Suprapubic skin (tissue), 4 donors: ENCODE data around the gene ARHGEF12. TPM values are rescaled to one million over a fixed set of nuclear protein-coding genes. Genes with fewer than 3 reads are reported as not detected.

ENCODE experiments used
- DNase-seq, 2 donors: peaks; one replicate each; pipeline ENCODE4 v3.0.0-alpha.2; 2019; ENCODE audit warnings: low spot score in 2 of 2
- H3K27ac ChIP-seq: fragments of 200-600 bp; sonication (generic); one replicate; pipeline ENCODE4 v1.5.1; 2019
- H3K27me3 ChIP-seq: fragments of 200-600 bp; sonication (generic); one replicate; pipeline ENCODE4 v1.5.1; 2019
- H3K36me3 ChIP-seq: fragments of 200-600 bp; sonication (generic); one replicate; pipeline ENCODE4 v1.5.1; 2019
- H3K4me1 ChIP-seq: fragments of 200-600 bp; sonication (generic); one replicate; pipeline ENCODE4 v1.5.1; 2019
- H3K4me3 ChIP-seq: fragments of 200-600 bp; sonication (generic); one replicate; pipeline ENCODE4 v1.5.1; 2019; ENCODE audit warnings: mild to moderate bottlenecking
- H3K9me3 ChIP-seq: fragments of 200-600 bp; sonication (generic); one replicate; pipeline ENCODE4 v1.5.1; 2019
- CTCF ChIP-seq, 2 donors: fragments of 200-600 bp in 1 of 2; fragments of 450-650 bp in 1 of 2; sonication (generic) in 1 of 2; IDR thresholded peaks; one replicate each; pipeline ENCODE4 v1.5.1; 2016 to 2019; ENCODE audit warnings: antibody characterized with exemption in 2 of 2, mild to moderate bottlenecking in 1 of 2, moderate library complexity in 1 of 2
- EP300 ChIP-seq: sonication (generic); formaldehyde crosslinking; IDR thresholded peaks from one replicate; pipeline ENCODE4 v1.6.1; 2017; ENCODE audit warnings: antibody characterized with exemption
- POLR2A ChIP-seq, 2 donors: fragments of 450-650 bp; IDR thresholded peaks; one replicate each; pipeline ENCODE4 v1.6.1; 2017; ENCODE audit warnings: antibody characterized with exemption in 2 of 2, mild to moderate bottlenecking in 2 of 2, moderate library complexity in 2 of 2
- POLR2AphosphoS5 ChIP-seq, 3 donors: sonication (generic); formaldehyde crosslinking; IDR thresholded peaks; one replicate each; pipeline ENCODE4 v1.6.1; 2017; ENCODE audit warnings: antibody characterized with exemption in 3 of 3
- WGBS: methylation state at CpG from one replicate; pipeline ENCODE4 v1.1.5; 2018; 5-methylcytosine and 5-hydroxymethylcytosine counted together
- total RNA-seq, 4 donors: library from RNA; depleted of rRNA; stranded (reverse); fragments of >200 nt; gene quantifications; one replicate each; pipeline ENCODE4 v1.1.0, GENCODE V29; 2016

ARHGEF12 gene
- total RNA-seq, 4 donors from 2014 or later, result 107 to 222 (median 138) TPM

- DNase-seq, result no peak
- no peak overlapping the region for H3K27ac ChIP-seq
- H3K36me3 ChIP-seq, result no peaks in the 10 kb centered on the region
- H3K27me3 ChIP-seq, result peaks cover 6% of the 10 kb centered on the region
- WGBS, result 92% methylated on average over 12 of the region's 12 CpGs
- no peak overlapping the region for H3K4me3 ChIP-seq
- TF ChIP-seq CTCF (IDR thresholded peaks at IDR 0.05), result no peak
- TF ChIP-seq EP300, result no peak
- no peak for TF ChIP-seq POLR2AphosphoS5 (IDR thresholded peaks at IDR 0.05)
- TF ChIP-seq POLR2A (IDR thresholded peaks at IDR 0.05), result no peak
- no peaks in the 10 kb centered on the region for H3K9me3 ChIP-seq
- H3K4me1 ChIP-seq, result no peaks in the 10 kb centered on the region
These were observed 201.8 kb downstream of the ARHGEF12 start for GRCh38 chr11:120537996-120538395.

- no peak overlapping the region for H3K27ac ChIP-seq
- H3K9me3 ChIP-seq, result no peaks in the 10 kb centered on the region
- no peaks in the 10 kb centered on the region for H3K36me3 ChIP-seq
- H3K4me1 ChIP-seq, result no peaks in the 10 kb centered on the region
- peaks cover 6% of the 10 kb centered on the region for H3K27me3 ChIP-seq
- TF ChIP-seq CTCF (IDR thresholded peaks at IDR 0.05) (no peak), EP300 (no peak)
- 88% methylated on average over 2 of the region's 2 CpGs for WGBS
- no peak overlapping the region for H3K4me3 ChIP-seq
- no peak for DNase-seq
These were observed 202.5 kb downstream of the ARHGEF12 start for GRCh38 chr11:120538707-120539106.

Other genes with a start within 250 kb of the ARHGEF12 start
- 1,000 to 10,000 TPM; 1,248 to 1,527 (median 1,455) TPM for gene TRIM29, start 198.3 kb upstream of the ARHGEF12 start, total RNA-seq
- 10 to 100 TPM in 3 of 4 donors, 1 to 10 TPM in 1; 5.0 to 13.0 (median 10.8) TPM for gene OAF, start 125.4 kb upstream of the ARHGEF12 start, total RNA-seq
- 100 to 1,000 TPM in 2 of 4 donors, 10 to 100 TPM in 2; 58.2 to 219 (median 105) TPM for gene POU2F3, start 96.3 kb upstream of the ARHGEF12 start, total RNA-seq
- 1 to 10 TPM in 2 of 4 donors, under 1 TPM in 2; 0.83 to 2.3 (median 1.5) TPM for gene TLCD5, start 11.1 kb upstream of the ARHGEF12 start, total RNA-seq
- under 1 TPM in 1 of 4 donors, not detected in 3; 0.24 TPM for gene GRIK4, start 175.3 kb downstream of the ARHGEF12 start, total RNA-seq